ENCODE data around the gene YWHAE. TPM values are rescaled to one million over a fixed set of nuclear protein-coding genes. Genes with fewer than 3 reads are reported as not detected.
"Not testable (repeated sequence)": the region's sequence is repeated elsewhere in the genome, so short reads cannot be mapped to it uniquely, and the experiment has no call there.

The YWHAE gene
- polyA plus RNA-seq, 4 donors: 949 to 1,137 (median 1,040) TPM

DNA sequence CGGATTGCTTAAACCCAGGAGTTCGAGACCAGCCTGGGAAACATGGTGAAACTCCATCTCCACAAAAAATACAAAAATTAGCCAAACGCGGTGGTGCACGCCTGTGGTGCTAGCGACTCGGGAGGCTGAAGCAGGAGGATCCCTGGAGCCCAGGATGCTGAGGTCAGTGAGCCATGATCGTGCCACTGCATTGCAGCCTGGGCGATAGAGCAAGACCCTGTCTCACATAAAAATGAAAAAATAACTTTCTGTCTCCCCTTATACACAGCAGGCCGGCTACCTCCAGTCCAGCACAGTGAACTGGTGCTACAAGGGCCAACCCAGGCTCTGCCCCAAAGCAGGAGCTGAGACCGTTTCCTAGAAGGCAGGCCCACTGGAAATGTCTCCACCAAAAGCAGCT is 59.7 kb downstream of the YWHAE start:
- no peak for DNase-seq (ENCODE audit: low read depth in 4 of 4, low spot score in 2 of 4)

GRCh38 chr17:1331708-1332107 is 68.3 kb downstream of the YWHAE start:
- DNase-seq (ENCODE audit: low read depth in 4 of 4, low spot score in 2 of 4): no peak

DNA sequence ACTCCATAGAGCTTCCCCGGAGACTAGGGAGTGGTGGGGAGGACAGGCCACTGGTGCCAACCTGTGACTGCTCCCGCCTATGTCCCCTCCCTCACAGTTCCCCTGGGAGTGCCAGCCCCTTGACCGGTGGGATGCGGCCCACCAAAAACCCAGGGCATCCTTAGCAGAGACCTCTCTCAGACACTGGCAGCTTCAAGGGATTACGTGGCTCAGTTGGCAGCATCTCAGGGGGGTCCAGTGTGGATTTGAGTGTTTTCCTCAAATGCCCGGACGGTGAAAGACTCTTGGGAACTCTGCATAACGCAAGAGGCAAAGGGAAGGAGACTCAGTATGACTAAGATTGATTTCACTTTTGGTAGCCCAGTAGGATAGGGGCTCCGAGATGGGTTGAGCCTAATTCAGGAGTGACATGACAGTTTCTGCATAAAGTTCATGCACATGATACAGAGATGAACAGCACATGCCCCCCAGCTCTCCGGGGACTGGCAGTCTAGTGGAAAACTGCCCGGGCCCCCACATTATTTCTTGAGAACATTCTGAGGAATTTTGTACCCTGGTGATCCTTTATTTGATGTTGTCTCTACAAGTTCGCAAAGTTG is 70.2 kb downstream of the YWHAE start:
- no peak for DNase-seq (ENCODE audit: low read depth in 4 of 4, low spot score in 2 of 4)

DNA sequence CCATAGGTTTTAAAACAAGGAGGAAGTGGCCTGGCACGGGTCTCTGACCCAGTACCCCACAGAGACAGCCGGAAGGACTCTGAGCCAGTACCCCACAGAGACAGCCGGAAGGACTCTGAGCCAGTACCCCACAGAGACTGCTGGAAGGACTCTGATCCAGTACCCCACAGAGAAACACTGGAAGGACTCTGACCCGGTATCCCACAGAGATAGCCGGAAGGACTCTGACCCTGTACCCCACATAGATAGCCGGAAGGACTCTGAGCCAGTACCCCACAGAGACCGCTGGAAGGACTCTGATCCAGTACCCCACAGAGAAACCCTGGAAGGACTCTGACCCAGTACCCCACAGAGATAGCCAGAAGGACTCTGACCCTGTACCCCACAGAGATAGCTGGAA is 71.6 kb downstream of the YWHAE start:
- no peak for DNase-seq (ENCODE audit: low read depth in 4 of 4, low spot score in 2 of 4)

DNA sequence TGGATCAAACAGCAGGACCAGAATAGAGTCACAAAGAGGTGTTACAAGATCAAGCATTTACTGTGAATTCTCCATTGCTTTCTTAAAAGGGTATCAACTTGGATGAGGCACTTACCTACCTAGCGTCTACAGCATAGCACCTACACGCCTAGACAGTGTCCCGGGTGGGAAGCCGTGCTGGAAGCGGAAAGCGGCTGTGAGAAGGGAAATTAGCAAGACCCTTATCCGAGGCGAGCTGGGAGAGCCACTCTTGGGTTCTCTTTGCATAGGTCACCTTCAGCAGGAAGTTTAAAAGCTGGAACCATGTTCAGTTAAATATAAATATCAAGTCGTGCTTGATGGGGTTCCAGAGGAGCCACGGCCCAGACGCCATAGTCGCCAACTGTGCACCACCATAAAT is 74.3 kb downstream of the YWHAE start:
- DNase-seq (ENCODE audit: low read depth in 4 of 4, low spot score in 2 of 4): no peak

GRCh38 chr17:1324201-1324771 is 75.7 kb downstream of the YWHAE start:
- DNase-seq (ENCODE audit: low read depth in 4 of 4, low spot score in 2 of 4): no peak

DNA sequence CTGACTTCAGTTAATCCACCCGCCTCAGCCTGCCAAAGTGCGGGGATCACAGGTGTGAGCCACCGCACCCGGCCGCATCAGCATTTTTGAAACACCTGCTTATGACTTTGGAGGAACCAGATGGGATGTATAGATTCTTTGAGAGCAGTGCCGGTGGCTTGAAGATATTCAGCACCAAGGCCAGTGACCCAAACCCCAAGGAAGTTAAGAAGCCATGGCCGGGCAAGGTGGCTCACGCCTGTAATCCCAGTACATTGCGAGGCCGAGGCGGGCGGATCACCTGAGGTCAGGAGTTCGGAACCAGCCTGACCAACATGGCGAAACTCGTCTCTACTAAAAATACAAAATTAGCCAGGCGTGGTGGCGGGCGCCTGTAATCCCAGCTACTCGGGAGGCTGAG is 76.7 kb downstream of the YWHAE start:
- DNase-seq (ENCODE audit: low read depth in 4 of 4, low spot score in 2 of 4): no peak

DNA sequence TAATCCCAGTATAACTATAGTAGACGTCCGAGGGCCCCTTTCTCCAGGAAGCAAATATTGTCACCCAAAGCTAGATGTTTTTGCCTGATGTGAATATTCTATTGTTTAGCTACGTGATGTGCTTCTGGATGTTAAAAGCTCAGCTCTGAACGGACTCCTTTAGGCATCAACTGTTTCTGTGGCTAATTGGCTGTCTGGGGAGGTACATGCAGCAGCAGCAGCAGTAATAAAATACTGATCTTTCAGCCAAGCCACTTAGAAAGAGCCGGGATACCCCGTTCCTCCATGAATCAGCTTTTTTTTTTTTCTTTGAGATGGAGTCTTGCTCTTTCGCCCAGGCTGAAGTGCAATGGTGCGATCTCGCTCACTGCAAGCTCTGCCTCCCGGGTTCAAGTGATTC is 77.5 kb downstream of the YWHAE start:
- DNase-seq (ENCODE audit: low read depth in 4 of 4, low spot score in 2 of 4): no peak

GRCh38 chr17:1322014-1322428 is 78.0 kb downstream of the YWHAE start:
- DNase-seq (ENCODE audit: low read depth in 4 of 4, low spot score in 2 of 4): no peak

DNA sequence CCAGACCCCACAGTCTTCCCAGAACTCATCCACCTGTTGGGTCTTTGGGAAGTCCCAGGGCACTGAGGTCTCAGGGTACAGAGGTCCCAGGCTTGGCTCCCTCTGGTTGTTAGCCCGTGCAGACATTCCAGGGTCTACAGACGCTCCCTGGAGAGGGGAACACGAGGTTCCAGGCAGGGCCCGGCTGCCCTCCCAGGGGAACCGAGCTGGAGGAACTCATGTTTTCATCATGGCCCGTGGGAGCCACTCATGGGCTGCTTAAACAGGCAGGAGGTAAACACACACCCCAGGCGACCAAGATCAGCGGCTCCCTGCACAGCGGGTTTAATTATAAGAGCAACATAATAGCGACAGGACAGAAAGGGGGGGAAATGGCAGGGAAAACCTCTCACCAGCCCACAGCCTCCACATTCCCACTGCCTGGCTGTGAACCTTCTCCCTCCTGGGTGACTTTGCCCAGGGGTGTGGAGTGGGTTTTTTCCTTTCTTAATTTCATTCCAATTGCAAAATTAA is 84.1 kb downstream of the YWHAE start:
- DNase-seq (ENCODE audit: low read depth in 4 of 4, low spot score in 2 of 4): no peak

DNA sequence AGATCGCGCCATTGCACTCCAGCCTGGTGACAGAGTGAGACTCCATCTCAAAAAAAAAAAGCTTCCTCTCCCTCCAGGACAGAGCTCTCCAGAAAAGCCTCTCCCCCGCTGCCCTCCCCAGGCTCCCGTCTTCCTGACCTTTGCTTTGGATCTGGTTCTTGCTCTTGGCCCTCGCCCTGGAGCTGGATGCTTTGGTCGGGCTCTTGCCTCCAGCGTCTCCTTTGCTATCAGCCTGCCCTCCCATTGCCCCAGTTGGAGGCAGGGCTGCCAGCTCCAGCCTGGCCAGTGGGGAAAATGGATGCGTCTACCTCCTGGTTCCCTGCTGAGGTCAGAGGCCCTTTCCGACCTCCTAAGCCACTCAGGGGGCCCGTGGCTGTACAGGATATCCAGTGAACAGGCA is 84.6 kb downstream of the YWHAE start:
- DNase-seq (ENCODE audit: low read depth in 4 of 4, low spot score in 2 of 4): no peak

DNA sequence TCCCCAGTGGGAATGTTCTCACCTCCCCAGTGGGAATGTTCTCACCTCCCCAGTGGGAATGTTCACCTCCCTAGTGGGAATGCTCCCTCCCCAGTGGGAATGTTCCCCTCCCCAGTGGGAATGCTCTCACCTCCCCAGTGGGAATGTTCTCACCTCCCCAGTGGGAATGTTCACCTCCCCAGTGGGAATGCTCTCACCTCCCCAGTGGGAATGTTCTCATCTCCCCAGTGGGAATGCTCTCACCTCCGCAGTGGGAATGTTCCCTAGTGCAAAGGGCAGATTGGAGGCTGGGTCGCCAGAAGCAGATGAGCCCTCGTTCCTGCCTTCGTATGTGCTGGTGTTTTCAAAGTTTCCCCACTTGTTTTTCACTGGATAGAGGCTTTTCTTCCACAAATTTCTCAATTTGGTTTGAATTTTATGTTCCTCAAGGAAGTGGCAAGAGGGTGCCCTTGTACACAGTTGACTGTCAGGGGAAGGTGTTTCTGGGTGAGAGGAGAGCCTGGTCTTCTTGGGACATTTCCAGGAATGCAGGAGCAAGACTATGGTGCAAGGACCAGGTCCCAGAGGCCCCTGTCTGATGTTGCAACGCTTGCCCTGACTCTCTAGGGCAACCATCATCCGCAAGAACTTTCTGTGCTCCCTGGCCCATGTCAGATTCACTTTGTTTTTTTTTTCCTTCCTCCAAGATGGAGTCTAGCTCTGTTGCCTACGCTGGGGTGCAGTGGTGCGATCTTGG is 86.6 kb downstream of the YWHAE start:
- no peak for DNase-seq (ENCODE audit: low read depth in 4 of 4, low spot score in 2 of 4)

- no peak for DNase-seq (ENCODE audit: low read depth in 4 of 4, low spot score in 2 of 4)
These were observed 87.7 kb downstream of the YWHAE start for GRCh38 chr17:1312261-1312870.

DNA sequence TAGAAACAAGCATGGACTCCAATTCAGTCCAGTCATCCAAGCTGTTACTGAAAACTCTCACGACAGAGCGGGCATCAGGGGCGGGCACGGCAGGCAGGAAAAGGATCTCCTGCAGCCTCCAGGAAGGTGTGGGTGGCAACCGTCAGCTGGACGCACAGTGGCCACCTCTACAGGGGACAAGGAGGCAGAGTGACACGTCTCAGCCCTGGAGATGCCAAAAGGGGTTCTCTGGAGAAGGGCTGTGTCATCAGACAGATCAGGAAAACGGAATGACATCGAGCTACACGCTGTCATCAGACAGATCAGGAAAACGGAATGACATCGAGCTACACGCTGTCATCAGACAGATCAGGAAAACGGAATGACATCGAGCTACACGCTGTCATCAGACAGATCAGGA is 92.2 kb downstream of the YWHAE start:
- not testable (repeated sequence) for DNase-seq (ENCODE audit: low read depth in 4 of 4, low spot score in 2 of 4)

- no peak for DNase-seq (ENCODE audit: low read depth in 4 of 4, low spot score in 2 of 4)
These were observed 95.0 kb downstream of the YWHAE start for GRCh38 chr17:1304962-1305563.

- no peak for DNase-seq (ENCODE audit: low read depth in 4 of 4, low spot score in 2 of 4)
These were observed 95.5 kb downstream of the YWHAE start for GRCh38 chr17:1304522-1304921.

GRCh38 chr17:1302761-1303160 is 97.3 kb downstream of the YWHAE start:
- DNase-seq (ENCODE audit: low read depth in 4 of 4, low spot score in 2 of 4): no peak

- no peak for DNase-seq (ENCODE audit: low read depth in 4 of 4, low spot score in 2 of 4)
These were observed 98.5 kb downstream of the YWHAE start for GRCh38 chr17:1301546-1301945.

GRCh38 chr17:1300371-1300905 is 99.6 kb downstream of the YWHAE start:
- DNase-seq (ENCODE audit: low read depth in 4 of 4, low spot score in 2 of 4): no peak

- DNase-seq (ENCODE audit: low read depth in 4 of 4, low spot score in 2 of 4): no peak
These were observed 100.3 kb downstream of the YWHAE start for GRCh38 chr17:1299552-1300370.
